ENCODE results near the gene KLRK1.
"Not testable (repeated sequence)": the region's sequence is repeated elsewhere in the genome, so short reads cannot be mapped to it uniquely, and the experiment has no call there.

The KLRK1 gene

DNA sequence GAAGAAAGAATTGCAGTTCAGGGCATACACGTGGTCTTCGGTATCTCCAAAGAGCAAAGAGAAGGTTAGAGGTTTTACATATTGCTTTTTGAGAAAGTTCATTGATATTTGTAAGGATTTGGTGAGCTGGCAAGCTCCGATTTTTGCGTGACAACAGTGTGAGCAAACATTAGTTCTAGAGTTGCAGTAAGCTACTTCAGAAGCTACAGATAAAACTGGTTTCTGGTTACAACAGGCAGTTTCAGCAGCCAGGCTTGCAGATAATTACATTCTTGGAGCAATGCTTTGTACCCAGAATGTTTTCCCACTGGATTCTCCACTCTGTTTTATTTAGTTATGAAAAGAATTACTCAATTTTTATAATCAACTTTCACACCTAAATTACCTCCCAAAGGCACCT is 28.2 kb downstream of the KLRK1 start:
- no peak for DNase-seq

DNA sequence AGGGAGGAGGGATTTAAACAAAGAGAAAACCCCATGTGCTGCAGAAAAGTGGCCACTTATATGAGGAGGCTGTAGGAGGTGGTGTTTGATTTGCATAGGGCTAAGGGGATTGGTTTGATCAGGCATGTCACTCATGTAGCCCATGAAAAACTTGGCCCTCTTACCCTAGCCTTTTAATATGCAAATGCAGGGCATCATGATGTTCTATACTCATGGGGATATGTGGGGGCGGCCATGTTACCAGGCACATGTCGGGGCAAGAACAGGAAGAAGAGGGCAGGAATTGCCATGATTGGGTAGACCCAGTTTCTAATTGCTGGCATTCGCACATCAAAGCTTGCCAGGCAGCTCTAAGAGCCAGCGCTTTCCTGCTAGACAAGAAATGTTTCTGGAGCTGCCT is 28.8 kb downstream of the KLRK1 start:
- DNase-seq = no peak

GRCh38 chr12:10358969-10359368 is 30.9 kb downstream of the KLRK1 start:
- DNase-seq = no peak

GRCh38 chr12:10358131-10358530 is 31.7 kb downstream of the KLRK1 start:
- DNase-seq = no peak

DNA sequence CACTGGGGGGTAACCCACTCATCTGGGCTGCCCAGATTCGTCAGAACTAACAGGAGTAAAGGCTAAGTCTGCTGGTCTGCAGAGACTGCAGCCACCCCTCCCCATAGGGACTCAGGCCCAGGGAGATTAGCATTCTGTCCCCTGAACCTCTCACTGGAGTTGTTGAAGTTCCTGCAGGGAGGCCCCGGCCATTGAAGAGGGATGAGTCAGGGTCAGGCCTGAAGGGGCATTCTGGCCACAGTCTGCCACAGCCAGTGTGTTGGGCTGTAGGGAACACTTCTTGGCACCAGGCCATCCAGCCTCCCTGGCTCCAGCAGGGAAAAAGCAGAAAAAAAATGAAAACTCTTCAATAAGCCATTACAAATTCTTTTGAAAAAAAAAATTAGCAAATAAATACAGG is 35.3 kb downstream of the KLRK1 start:
- DNase-seq = no peak

DNA sequence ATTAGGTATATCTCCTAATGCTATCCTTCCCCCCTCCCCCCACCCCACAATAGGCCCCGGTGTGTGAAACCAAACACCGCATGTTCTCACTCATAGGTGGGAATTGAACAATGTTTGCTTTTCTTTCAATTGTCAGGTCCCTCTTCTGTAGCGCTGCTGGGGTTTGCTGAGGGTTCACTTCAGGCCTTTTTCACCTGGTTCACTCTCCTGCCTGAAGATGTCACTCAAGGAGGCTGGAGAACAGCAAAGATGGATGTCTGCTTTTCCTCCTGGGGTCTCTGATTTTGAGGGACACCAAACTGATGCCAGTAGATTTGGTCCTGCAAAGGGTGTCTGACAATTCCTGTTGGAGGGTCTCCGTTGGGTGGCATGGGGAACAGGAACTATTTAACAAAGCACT is 35.8 kb downstream of the KLRK1 start:
- no peak for DNase-seq

DNA sequence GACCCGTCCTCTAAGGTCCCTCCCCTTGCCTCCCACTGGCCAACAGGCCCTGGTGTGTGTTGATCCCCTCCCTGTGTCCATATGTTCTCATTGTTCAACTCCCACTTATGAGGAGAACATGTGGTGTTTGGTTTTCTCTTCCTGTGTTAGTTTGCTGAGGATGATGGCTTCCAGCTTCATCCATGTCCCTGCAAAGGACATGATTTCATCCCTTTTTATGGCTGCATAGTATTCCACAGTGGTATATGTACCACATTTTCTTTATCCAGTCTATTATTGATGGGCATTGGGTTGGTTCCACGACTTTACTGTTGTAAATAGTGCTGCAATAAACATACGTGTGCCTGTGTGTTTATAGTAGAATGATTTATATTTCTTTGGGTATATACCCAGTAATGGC is 38.4 kb downstream of the KLRK1 start:
- DNase-seq = not testable (repeated sequence)

- DNase-seq = no peak
Measured at GRCh38 chr12:10341892-10342509, 47.8 kb downstream of the KLRK1 start.

DNA sequence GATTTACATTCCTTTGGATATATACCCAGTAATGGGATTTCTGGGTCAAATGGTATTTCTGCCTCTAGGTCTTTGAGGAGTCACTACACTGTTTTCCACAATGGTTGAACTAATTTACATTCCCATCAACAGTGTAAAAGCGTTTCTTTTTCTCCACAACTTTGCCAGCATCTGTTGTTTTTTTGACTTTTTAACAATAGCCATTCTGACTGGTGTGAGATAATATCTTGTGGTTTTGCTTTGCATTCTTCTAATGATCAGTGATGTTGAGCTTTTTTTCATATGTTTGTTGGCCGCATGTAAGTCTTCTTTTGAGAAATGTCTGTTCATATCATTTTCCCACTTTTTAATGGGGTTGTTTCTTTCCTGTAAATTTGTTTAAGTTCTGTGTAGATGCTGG is 48.9 kb downstream of the KLRK1 start:
- DNase-seq = not testable (repeated sequence)

GRCh38 chr12:10339053-10339840 is 50.6 kb downstream of the KLRK1 start:
- DNase-seq = no peak

DNA sequence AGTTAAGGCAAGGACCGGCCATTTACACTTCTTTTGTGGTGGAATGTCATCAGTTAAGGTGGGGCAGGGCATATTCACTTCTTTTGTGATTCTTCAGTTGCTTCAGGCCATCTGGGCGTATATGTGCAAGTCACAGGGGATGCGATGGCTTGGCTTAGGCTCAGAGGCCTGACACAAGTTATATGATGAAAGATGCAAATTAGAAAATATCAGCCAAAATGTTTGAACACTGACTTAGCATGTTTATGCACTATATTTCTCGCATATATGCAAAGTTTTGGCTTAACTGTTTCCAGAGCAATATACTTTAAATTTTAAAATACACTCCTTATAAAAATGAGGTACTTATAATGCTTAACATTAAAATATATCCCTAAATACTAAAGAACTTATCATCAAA is 51.4 kb downstream of the KLRK1 start:
- DNase-seq = not testable (repeated sequence)

- DNase-seq = not testable (repeated sequence)
Measured at GRCh38 chr12:10336196-10336595, 53.6 kb downstream of the KLRK1 start.

GRCh38 chr12:10331642-10332239 is 58.1 kb downstream of the KLRK1 start:
- no peak for DNase-seq

- DNase-seq = not testable (repeated sequence)
Measured at GRCh38 chr12:10328691-10329090, 61.1 kb downstream of the KLRK1 start.

All from activated naive CD4-positive, alpha-beta T cell treated with anti-CD3 and anti-CD28 coated beads, Interleukin-2, amount 50 U/mL, for 16 hours (primary cell).